ENCODE measurements around the gene PRR18.

The PRR18 gene

GRCh38 chr6:166333172-166333995, 25.2 kb upstream of the PRR18 start:
- no peak for DNase-seq (ENCODE audit: low read depth)

DNA sequence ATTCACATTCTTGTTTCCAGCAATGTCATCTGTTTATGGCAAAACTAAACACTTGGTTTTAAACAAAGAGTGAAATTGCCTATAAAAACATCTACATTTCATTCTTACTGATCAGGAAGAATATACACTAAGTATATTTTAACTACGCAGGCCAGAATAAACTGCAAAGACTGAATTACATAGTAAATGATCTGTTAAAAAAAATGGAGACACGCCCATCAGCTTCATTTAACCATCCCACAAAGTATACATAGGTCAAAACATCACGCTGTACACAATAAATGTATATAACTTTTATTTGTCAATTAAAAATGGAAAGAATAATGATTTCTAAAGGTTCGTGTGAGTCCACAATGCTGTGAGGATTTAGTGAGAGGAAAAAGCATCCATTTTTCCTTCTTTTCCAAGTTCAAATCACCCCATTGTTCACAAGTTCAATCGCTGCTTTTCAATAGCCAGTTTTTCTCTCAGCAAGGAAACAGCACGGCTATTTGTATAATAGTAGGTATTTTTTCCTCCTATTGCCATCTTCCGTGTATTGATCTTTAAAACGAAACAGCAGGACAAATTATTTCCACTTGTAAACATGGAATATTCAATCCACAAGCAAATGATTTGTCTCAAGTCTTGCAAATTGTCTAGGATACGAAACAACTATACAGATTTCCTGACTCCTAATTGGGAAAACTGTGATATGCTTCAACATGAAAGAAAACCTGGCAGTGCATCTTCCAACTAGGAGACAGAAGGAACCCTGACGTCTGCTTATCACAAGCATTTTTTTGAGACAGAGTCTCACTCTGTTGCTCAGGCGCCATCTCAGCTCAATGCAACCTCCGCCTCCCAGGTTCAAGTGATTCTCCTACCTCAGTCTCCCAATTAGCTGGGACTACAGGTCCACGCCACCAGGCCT, 23.6 kb upstream of the PRR18 start:
- no peak for DNase-seq (ENCODE audit: low read depth)

DNA sequence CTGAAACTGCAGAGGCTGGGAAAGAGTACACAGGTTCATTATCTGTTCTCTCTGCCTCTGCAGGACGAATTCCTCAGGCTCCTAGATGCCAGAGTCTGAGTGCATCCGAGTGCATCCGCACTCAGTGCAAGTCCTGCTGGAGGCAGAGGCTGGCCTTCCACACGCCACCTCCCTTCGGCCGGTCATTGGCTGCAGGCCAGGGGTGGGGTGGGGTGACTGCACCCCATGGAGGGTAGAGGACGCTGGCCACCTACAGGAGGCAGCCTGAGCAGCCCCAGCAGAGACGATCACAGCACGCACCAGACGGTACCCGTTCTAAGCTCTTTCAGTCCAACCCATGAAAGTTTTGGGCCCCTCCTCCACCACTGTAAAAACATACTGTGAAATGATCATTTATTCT, 22.4 kb upstream of the PRR18 start:
- no peak for DNase-seq (ENCODE audit: low read depth)

- no peak for DNase-seq (ENCODE audit: low read depth)
Measured at GRCh38 chr6:166325383-166326042, 17.3 kb upstream of the PRR18 start.

DNA sequence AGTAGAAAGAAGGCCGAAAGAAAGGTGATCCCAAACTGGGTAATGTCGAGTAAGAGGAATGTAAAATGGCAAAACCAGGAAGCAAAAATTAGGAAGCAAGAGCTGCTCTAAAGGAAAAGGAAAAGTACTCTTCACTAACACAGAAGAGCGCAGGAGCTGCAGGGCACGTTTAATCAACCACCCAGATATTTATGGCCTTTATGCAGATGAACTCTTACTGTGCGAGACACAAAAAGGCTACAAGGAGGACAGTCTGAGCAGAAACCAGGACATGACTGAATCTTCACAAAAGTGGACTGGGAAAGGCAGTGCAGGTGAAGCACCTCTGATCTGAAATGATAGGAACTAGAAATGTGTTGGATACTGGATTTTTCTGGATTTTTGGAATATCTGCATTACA, 15.2 kb upstream of the PRR18 start:
- DNase-seq (ENCODE audit: low read depth) = no peak

DNA sequence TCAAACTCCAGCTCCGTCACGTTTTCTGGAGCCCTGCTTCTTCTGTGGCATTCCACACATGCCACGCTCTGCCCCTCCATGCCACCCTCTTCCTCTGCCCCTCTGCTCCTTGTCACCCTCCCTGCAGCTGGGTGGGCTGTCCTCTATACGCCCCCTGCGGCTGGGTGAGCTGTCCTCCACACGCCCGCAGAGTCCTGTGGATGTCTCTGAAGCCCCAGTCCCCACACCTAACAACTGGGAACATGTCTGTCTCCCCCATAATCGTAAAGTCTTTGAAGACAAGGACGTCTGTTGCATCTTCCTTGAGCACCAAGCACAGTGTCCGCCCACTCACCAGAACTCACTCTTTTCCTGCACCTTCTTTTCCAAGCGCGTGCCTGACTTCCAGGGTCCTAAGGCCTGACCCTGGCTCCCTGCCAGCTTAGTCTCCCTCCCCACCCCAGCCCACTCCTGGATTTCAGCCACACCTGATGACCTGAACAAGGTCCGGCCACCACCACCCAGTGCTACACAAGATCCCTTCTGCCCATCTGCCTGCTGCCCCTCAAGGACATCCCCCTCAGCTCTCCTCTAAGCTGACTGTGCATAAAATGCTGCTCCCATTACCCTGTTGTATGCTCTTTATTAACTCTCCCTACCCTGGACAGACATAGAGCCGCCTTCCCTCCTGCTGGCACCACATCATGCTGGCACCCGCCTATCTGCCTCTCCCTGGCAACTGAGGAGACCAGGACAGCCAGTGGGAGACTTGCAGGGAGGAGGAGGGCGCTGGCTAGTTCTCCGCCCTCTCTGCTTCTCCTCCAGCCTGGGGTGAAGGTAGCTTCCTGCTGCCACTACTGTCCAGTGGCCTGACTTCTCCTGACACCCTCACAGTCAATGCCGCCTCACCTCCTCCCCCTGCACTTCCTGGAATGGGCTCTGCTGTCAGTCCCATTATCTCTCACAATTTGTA, 10.7 kb upstream of the PRR18 start:
- no peak for DNase-seq (ENCODE audit: low read depth)

DNA sequence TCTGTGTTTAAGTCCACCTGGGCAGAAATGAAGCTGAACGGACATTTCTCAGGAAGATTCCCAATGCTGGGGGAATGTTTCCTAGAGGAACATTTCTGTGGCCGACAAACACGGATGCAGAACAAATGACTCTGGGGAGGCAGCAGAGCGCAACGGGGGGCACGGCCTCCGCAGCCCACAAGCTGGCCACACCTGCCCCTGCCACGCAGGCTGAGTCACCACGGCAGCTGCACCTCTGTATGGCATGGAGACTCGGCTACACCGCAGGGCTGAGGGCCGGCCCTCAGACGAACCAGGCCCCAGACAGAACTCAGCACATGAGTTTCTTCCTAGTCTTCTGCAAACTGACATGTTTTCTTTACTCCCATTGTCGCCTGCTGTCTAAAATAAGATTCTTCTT, 10.0 kb upstream of the PRR18 start:
- no peak for DNase-seq (ENCODE audit: low read depth)

DNA sequence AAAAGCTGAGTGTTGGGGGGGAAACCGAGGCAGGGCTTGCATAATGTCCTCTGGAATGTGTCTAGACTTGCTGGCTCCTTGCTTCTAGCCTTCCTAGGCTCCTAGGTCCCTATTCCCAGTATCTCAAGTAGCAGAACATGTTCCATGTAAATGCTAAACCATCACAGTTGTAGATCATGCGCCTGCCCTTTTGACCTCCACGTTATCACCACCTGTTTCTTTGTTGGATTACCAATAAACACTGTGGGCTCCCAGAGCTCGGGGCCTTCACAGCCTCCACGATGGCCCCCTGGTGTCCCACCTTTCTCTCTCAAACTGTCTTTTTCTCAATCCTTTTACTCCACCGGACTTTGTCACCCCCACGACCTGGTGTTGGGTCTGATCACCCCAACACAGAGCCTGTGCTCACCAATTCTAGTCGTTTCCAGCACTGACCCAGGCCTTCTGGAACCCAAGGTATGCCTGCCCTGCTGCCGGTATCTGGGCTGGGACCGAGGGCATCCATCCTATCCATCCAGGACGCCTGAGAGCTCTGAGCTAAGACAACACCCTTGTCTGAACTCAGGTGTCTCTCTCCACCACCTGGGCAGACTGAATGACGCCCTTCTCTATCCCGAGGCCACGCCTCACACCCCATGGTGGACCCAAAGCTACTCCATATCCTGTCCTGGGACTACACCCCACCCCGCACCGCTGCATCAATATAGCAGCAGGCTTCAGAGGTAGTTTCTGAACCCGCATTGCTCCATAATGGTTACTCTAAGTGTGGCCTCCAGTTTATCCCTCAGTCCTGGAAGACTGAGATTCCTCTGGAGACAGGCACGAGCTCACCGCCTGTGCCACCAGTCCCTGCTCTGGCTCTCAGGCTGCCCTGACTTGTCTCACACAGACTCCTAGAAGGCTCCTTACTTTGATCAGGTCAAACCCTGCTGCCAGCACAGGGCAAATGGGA, 9.3 kb upstream of the PRR18 start:
- no peak for DNase-seq (ENCODE audit: low read depth)

DNA sequence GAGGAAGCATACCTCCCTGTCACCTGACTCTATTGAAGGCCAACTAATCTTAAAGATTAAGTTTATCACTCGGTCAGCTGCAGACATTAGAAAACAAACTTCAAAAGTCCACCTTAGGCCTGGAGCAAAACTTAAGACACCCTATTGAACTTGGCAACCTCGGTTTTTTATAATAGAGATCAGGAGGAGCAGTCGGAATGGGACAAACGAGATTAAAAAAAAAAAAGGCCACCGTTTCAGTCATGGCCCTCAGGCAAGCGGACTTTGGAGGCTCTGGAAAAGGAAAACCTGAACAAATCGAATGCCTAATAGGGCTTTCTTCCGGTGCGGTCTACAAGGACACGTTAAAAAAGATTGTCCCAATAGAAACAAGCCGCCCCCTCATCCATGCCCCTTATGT, 7.2 kb upstream of the PRR18 start:
- DNase-seq (ENCODE audit: low read depth) = no peak

- no peak for DNase-seq (ENCODE audit: low read depth)
Measured at GRCh38 chr6:166314454-166314853, 6.3 kb upstream of the PRR18 start.

DNA sequence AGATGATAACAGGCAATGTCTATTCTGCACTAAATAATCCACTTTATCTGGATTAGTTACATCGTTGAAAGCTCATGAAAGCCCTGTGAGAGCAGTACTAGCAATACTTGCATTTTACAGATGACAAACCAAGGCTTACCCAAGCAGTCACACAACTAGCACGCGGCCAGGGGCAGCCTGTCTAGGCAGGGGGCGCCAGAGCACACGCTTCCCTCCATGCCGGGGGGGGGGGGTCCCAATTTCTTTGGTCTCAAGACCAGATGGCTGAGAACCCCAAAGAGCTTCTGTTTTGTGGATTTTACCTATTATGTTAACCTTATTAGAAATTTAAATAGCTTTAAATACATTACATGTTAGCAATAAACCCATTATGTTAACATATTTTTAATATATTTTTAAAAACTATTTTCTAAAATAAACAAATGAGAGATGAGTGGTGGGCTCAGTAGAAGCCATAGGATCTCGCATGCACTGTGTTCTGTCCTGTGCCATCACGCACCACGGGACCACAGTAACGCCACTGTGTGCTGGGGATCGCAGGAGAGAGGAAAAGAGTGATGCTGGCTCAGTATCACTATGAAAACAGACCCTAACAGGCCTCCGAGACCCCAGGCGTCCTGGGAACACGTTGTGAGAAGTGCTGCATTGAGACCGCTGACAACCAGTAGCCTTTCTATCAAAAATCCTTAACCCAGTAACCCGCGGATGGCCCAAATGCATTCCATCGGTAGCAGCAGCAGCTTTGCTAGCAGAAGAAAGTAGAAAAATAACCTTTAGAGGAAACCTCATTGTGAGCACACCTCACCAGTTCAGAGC, 5.3 kb upstream of the PRR18 start:
- DNase-seq (ENCODE audit: low read depth) = no peak

DNA sequence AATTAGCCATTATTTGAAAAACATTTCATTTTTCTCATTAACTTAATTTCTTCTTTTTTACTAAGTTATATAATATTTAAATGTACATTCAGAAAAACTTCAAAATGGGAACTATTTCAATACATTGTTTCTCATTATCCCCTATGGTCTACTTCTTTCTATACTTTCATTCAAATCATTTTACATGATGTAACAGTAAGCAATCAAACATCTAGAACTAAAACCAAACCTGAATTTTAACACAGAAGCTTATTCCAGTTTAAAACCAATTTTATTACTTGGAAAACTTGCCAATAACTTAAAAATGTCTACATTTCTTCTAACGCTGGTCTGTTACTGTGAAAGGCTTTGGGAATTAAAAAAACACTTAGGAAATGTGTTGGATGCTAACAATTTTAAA, 4.6 kb upstream of the PRR18 start:
- no peak for DNase-seq (ENCODE audit: low read depth)

DNA sequence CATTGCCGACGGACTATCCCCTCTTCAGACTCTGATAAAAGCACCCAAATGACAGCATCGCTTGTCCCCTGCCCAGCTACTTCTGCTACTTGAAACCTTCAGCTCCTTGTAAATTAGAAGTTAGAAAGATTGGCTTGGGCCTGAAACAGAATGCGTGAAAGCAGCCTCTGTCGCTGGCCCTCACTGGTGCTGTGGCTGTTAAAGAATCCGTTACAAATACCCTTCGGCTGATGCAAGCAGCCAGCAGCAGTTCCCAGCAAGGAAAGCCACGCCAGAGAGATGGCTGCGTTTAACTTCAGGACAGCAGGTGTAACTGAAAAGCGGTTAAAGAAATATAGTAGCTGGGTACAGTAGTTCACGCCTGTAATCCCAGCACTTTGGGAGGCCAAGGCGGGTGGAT, 2.4 kb upstream of the PRR18 start:
- no peak for DNase-seq (ENCODE audit: low read depth)

GRCh38 chr6:166309977-166310376, 1.8 kb upstream of the PRR18 start:
- DNase-seq (ENCODE audit: low read depth) = no peak

GRCh38 chr6:166308769-166309589, 787 bp upstream of the PRR18 start:
- no peak for DNase-seq (ENCODE audit: low read depth)

- DNase-seq (ENCODE audit: low read depth) = no peak
Measured at GRCh38 chr6:166307082-166308032, 835 bp downstream of the PRR18 start.

DNA sequence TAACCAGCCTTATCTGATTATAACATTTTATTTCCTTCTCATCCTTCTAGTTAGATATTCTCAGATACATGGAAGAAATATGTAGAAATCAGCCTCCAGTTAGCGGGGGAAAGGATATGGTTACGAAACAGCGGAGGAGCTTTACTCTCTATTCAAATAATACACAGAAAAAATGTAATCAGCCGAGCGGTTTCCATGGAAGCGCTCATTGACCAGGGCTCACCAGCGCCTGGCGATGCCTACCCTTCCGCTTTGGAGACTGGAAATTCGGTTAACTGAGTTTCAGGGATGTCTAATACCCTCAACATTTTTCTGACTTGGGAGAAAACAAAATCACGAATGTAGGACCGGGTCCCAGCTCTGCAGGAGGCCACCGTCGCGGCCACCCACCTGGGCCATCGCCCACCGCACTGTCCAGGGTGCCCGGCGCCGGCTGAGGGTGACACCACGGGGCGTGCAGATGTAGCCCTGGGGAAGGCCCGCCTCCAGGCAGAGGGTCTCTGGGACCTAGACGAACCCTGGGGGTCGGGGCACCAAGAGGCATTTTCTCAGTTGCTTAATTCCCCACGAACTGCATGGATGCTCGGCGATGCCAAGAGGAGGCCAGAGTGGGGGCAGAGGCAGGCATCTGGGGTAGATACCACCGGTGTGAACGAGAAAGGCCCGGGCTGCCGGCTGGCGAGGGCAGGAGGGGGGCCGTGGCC, 1.7 kb downstream of the PRR18 start:
- DNase-seq (ENCODE audit: low read depth) = no peak
